Neural cell (in vitro differentiated cells): Measurements from ENCODE around the gene IRF9. TPM values are rescaled to one million over a fixed set of nuclear protein-coding genes. Genes with fewer than 3 reads are reported as not detected.

Experiments
- H2AFZ ChIP-seq: fragments of 200-600, 300-800 bp; sonication (generic), shearing (Covaris generic); 2 replicates; pipeline ENCODE4 v1.6.0; 2014; ENCODE audit warnings: low read depth, mild to moderate bottlenecking, antibody characterized with exemption, low read length, moderate library complexity
- H3F3A ChIP-seq: fragments of 200-600 bp; shearing (Covaris generic); 2 replicates; pipeline ENCODE4 v1.6.1; 2016; ENCODE audit warnings: mild to moderate bottlenecking, moderate library complexity, mixed read lengths, antibody characterized with exemption, low read length; ENCODE audit not compliant: insufficient read depth, poor library complexity, severe bottlenecking
- H3K27ac ChIP-seq: fragments of 200-600, 300-800 bp; sonication (generic), shearing (Covaris generic); 2 replicates; pipeline ENCODE4 v1.5.1; 2014; ENCODE audit warnings: mild to moderate bottlenecking, low read length, moderate library complexity
- H3K27me3 ChIP-seq: fragments of 300-800, 200-600 bp; sonication (generic), shearing (Covaris generic); 2 replicates; pipeline ENCODE4 v1.6.0; 2014; ENCODE audit warnings: mild to moderate bottlenecking, low read depth, low read length, moderate library complexity; ENCODE audit not compliant: insufficient read depth
- H3K36me3 ChIP-seq: fragments of 300-800, 200-600 bp; sonication (generic), shearing (Covaris generic); 2 replicates; pipeline ENCODE4 v1.5.1; 2014; ENCODE audit warnings: mild to moderate bottlenecking, antibody characterized with exemption, low read length, moderate library complexity; ENCODE audit not compliant: insufficient read depth
- H3K4me2 ChIP-seq: fragments of 300-800, 200-600 bp; sonication (generic), shearing (Covaris generic); 2 replicates; pipeline ENCODE4 v1.6.0; 2014; ENCODE audit warnings: mild to moderate bottlenecking, low read length
- H3K4me3 ChIP-seq: fragments of 300-800, 200-600 bp; sonication (generic), shearing (Covaris generic); 2 replicates; pipeline ENCODE4 v1.5.1; 2014; ENCODE audit warnings: mild to moderate bottlenecking, low read length, moderate library complexity
- H3K79me2 ChIP-seq: fragments of 200-600 bp; shearing (Covaris generic); replicated peaks from 2 replicates; pipeline ENCODE4 v1.6.0; 2014; ENCODE audit warnings: mild to moderate bottlenecking, low read length, moderate library complexity; ENCODE audit not compliant: insufficient read depth
- H3K9ac ChIP-seq: fragments of 300-800, 200-600 bp; sonication (generic), shearing (Covaris generic); 2 replicates; pipeline ENCODE4 v1.6.1; 2016; ENCODE audit warnings: mild to moderate bottlenecking, low read length, mixed read lengths
- H3K9me2 ChIP-seq: fragments of 200-600 bp; shearing (Covaris generic); 2 replicates; pipeline ENCODE4 v1.6.1; 2016; ENCODE audit warnings: mild to moderate bottlenecking, low read length, mixed read lengths; ENCODE audit not compliant: insufficient read depth
- H3K9me3 ChIP-seq: fragments of 200-600, 300-800 bp; sonication (generic), shearing (Covaris generic); 2 replicates; pipeline ENCODE4 v1.6.1; 2016; ENCODE audit warnings: mild to moderate bottlenecking, mixed run types, low read length, moderate library complexity, mixed read lengths
- H4K20me1 ChIP-seq: fragments of 200-600 bp; shearing (Covaris generic); 2 replicates; pipeline ENCODE4 v1.6.1; 2016; ENCODE audit warnings: mild to moderate bottlenecking, mixed run types; ENCODE audit not compliant: insufficient read depth
- CTCF ChIP-seq: fragments of 450-650 bp; IDR thresholded peaks from 2 replicates; pipeline ENCODE4 v1.5.1; 2014; ENCODE audit warnings: antibody characterized with exemption, mild to moderate bottlenecking, moderate library complexity; ENCODE audit not compliant: poor library complexity, severe bottlenecking
- EP300 ChIP-seq: fragments of 450-650 bp; conservative IDR thresholded peaks from 2 replicates; pipeline ENCODE4 v1.6.1; 2014; ENCODE audit warnings: antibody characterized with exemption, mild to moderate bottlenecking, moderate library complexity; ENCODE audit not compliant: poor library complexity, severe bottlenecking
- EZH2 ChIP-seq: fragments of 200-600, 300-800 bp; shearing (Covaris generic), sonication (generic); IDR thresholded peaks from 2 replicates; pipeline ENCODE4 v1.6.1; 2014; ENCODE audit warnings: antibody characterized with exemption, low read length, borderline replicate concordance, mild to moderate bottlenecking; ENCODE audit not compliant: insufficient read depth, poor library complexity, severe bottlenecking
- MXI1 ChIP-seq: fragments of 450-650 bp; conservative IDR thresholded peaks from 2 replicates; pipeline ENCODE4 v1.6.1; 2014; ENCODE audit warnings: antibody characterized with exemption, mild to moderate bottlenecking; ENCODE audit not compliant: poor library complexity, severe bottlenecking
- POLR2AphosphoS5 ChIP-seq: IDR thresholded peaks from 2 replicates; pipeline ENCODE4 v1.6.1; 2012
- RAD21 ChIP-seq: fragments of 450-650 bp; conservative IDR thresholded peaks from 2 replicates; pipeline ENCODE4 v1.6.1; 2014; ENCODE audit warnings: antibody characterized with exemption, mild to moderate bottlenecking, moderate library complexity
- REST ChIP-seq: IDR thresholded peaks from 2 replicates; pipeline ENCODE4 v1.6.1; 2012; ENCODE audit warnings: borderline replicate concordance
- SMC3 ChIP-seq: fragments of 450-650 bp; conservative IDR thresholded peaks from 2 replicates; pipeline ENCODE4 v1.6.1; 2014; ENCODE audit warnings: antibody characterized with exemption, mild to moderate bottlenecking, moderate library complexity; ENCODE audit not compliant: poor library complexity
- TAF1 ChIP-seq: IDR thresholded peaks from 2 replicates; pipeline ENCODE4 v1.6.1; 2012; ENCODE audit warnings: low read depth
- polyA plus RNA-seq: library from polyadenylated mRNA; depleted of rRNA; stranded (reverse); fragments of >200 nt; gene quantifications from 2 replicates; pipeline ENCODE4 v1.2.3, GENCODE V29; 2014

IRF9 gene
- polyA plus RNA-seq, 1 donor from 2014 or later: 19.6 TPM

GRCh38 chr14:24126939-24127338 lies 34.1 kb upstream of the IRF9 start:
- no peak overlapping the region for H3K9ac ChIP-seq
- H2AFZ ChIP-seq: no peak overlapping the region
- H3K27ac ChIP-seq: no peak overlapping the region
- no peak for TF ChIP-seq CTCF
- TF ChIP-seq REST: no peak
- no peak for TF ChIP-seq RAD21
- no peak for TF ChIP-seq POLR2AphosphoS5
- TF ChIP-seq MXI1: no peak
- no peak for TF ChIP-seq EZH2
- no peak for TF ChIP-seq TAF1
- no peak for TF ChIP-seq SMC3
- TF ChIP-seq EP300: no peak
- no peak overlapping the region for H3K4me2 ChIP-seq
- no peaks in the 10 kb centered on the region for H3K79me2 ChIP-seq
- H3K27me3 ChIP-seq: no peaks in the 10 kb centered on the region
- no peaks in the 10 kb centered on the region for H3K36me3 ChIP-seq
- H3F3A ChIP-seq: no peaks in the 10 kb centered on the region
- no peaks in the 10 kb centered on the region for H4K20me1 ChIP-seq
- H3K9me2 ChIP-seq: no peaks in the 10 kb centered on the region
- H3K4me3 ChIP-seq: no peak overlapping the region
- no peaks in the 10 kb centered on the region for H3K9me3 ChIP-seq

GRCh38 chr14:24127673-24128072 lies 33.4 kb upstream of the IRF9 start:
- Histone ChIP-seq H3K36me3 (no peaks in the 10 kb centered on the region), H4K20me1 (no peaks in the 10 kb centered on the region), H3K79me2 (no peaks in the 10 kb centered on the region), H3K4me2 (no peak overlapping the region), H3K27ac (no peak overlapping the region), H3K9me3 (no peaks in the 10 kb centered on the region), H3K4me3 (no peak overlapping the region), H3K9ac (no peak overlapping the region), H3K27me3 (no peaks in the 10 kb centered on the region), H2AFZ (no peak overlapping the region), H3F3A (no peaks in the 10 kb centered on the region), H3K9me2 (no peaks in the 10 kb centered on the region)
- TF ChIP-seq RAD21: no peak
- no peak for TF ChIP-seq EZH2
- no peak for TF ChIP-seq POLR2AphosphoS5
- no peak for TF ChIP-seq REST
- TF ChIP-seq CTCF: no peak
